Right lobe of liver (tissue), 6 donors: ENCODE measurements around the gene ULK4. TPM values are rescaled to one million over a fixed set of nuclear protein-coding genes. Genes with fewer than 3 reads are reported as not detected.

Source experiments
- ATAC-seq, 4 donors: fragments of 200-7000 bp; cut with Tn5 transposase; one replicate each; pipeline ENCODE4 v1.9.1; 2020; ENCODE audit warnings: mild to moderate bottlenecking in 4 of 4, moderate library complexity in 4 of 4
- DNase-seq, 3 donors: peaks; one replicate each; pipeline ENCODE4 v3.0.0-alpha.2; 2020
- H3K27ac ChIP-seq, 3 donors: fragments of 200-600 bp; one replicate each; pipeline ENCODE4 v1.8.0; 2022
- H3K27me3 ChIP-seq, 2 donors: fragments of 200-600 bp; one replicate each; pipeline ENCODE4 v1.8.0; 2022
- H3K36me3 ChIP-seq, 4 donors: fragments of 200-600 bp; sonication (generic) in 1 of 4; one replicate each; pipeline versions ENCODE4 v1.5.1 to v1.8.0; 2017 to 2022; ENCODE audit warnings: control low read depth in 1 of 4
- H3K4me1 ChIP-seq, 4 donors: fragments of 200-600 bp; sonication (generic) in 1 of 4; one replicate each; pipeline versions ENCODE4 v1.5.1 to v1.8.0; 2017 to 2022; ENCODE audit warnings: control low read depth in 1 of 4
- H3K4me3 ChIP-seq, 3 donors: fragments of 200-600 bp; one replicate each; pipeline ENCODE4 v1.8.0; 2022
- H3K9me3 ChIP-seq, 4 donors: fragments of 200-600 bp; sonication (generic) in 1 of 4; one replicate each; pipeline versions ENCODE4 v1.5.1 to v1.8.0; 2017 to 2022; ENCODE audit warnings: control low read depth in 1 of 4
- POLR2A ChIP-seq: fragments of 450-650 bp; IDR thresholded peaks from one replicate; pipeline ENCODE4 v1.6.1; 2017; ENCODE audit warnings: antibody characterized with exemption, mild to moderate bottlenecking
- WGBS: methylation state at CpG from one replicate; pipeline ENCODE4 v1.1.6; 2018; ENCODE audit warnings: low coverage, low lambda C conversion rate; ENCODE audit not compliant: insufficient coverage; ENCODE audit errors: missing lambda C conversion rate; 5-methylcytosine and 5-hydroxymethylcytosine counted together
- intact Hi-C, 2 donors: fragments of 100-400 bp; cut with DNase I; formaldehyde crosslinking; loops; one replicate each; pipeline versions ENCODE4 v1.11.2 to v1.14.1; 2022
- total RNA-seq, 6 experiments: library from RNA; depleted of rRNA in 2 of 6; stranded (reverse); fragments of >200 nt in 2 of 6; fragmentation: NEBNext Ultra II Directional in 3 of 6; extraction: Animal tissue kit (Norgen Biotek cat#: 25700) in 3 of 6; gene quantifications; one replicate each; pipeline versions ENCODE4 v1.1.0 to v1.2.4, GENCODE V29; 2016 to 2023
- TF ChIP-seq, protein P1 (sequence below), 4 donors: fragments of 200-600 bp in 3 of 4; fragments of 450-650 bp in 1 of 4; IDR thresholded peaks; one replicate each; pipeline versions ENCODE4 v1.5.1 to v1.8.0; 2016 to 2022; ENCODE audit warnings: antibody characterized with exemption in 4 of 4, mild to moderate bottlenecking in 2 of 4
- donor health status: DM: no; HTN: yes; CAD: no.
- donor health status: DM: no; HTN: no; CAD: no.
- donor health status: DM: no; HTN: no; CAD: no.
- donor health status: DM: no; HTN: yes; CAD: no.
- donor health status: DM: no; HTN: yes; CAD: no.

Gene ULK4
- total RNA-seq, 6 experiments from 2014 or later, result 2.8 to 5.6 (median 4.9) TPM

DNA sequence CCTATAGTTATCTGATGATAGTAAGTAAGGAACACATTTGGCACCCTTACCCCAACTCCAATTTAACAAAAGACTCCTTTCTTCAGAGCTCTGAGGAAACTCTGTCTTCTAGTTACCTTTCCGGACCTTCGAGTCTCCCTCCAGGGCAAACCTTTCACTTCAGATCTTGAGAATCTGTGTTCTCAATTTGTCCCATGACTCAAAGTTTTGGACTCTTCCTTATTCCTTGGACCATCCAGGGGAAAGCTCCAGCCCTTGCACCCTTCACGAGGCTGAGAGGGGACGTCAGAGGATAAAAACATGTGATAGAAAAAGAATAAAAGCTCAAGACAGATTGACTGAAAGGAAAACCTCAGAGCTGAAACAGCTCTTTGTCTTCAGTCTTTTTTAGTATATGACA, 685.7 kb downstream of the ULK4 start:
- Histone ChIP-seq H3K36me3 (no peaks in the 10 kb centered on the region), H3K27me3 (no peaks in the 10 kb centered on the region), H3K4me1 (no peaks in the 10 kb centered on the region), H3K9me3 (no peaks in the 10 kb centered on the region), H3K27ac (no peak overlapping the region), H3K4me3 (no peak overlapping the region)
- intact Hi-C loops, result no loop called here
- no peak for DNase-seq
- TF ChIP-seq, protein P1, sequence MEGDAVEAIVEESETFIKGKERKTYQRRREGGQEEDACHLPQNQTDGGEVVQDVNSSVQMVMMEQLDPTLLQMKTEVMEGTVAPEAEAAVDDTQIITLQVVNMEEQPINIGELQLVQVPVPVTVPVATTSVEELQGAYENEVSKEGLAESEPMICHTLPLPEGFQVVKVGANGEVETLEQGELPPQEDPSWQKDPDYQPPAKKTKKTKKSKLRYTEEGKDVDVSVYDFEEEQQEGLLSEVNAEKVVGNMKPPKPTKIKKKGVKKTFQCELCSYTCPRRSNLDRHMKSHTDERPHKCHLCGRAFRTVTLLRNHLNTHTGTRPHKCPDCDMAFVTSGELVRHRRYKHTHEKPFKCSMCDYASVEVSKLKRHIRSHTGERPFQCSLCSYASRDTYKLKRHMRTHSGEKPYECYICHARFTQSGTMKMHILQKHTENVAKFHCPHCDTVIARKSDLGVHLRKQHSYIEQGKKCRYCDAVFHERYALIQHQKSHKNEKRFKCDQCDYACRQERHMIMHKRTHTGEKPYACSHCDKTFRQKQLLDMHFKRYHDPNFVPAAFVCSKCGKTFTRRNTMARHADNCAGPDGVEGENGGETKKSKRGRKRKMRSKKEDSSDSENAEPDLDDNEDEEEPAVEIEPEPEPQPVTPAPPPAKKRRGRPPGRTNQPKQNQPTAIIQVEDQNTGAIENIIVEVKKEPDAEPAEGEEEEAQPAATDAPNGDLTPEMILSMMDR (IDR thresholded peaks at IDR 0.05), result no peak
- TF ChIP-seq POLR2A, result no peak
- WGBS, result 50% methylated on average over 4 of the region's 4 CpGs
- no peak for ATAC-seq

DNA sequence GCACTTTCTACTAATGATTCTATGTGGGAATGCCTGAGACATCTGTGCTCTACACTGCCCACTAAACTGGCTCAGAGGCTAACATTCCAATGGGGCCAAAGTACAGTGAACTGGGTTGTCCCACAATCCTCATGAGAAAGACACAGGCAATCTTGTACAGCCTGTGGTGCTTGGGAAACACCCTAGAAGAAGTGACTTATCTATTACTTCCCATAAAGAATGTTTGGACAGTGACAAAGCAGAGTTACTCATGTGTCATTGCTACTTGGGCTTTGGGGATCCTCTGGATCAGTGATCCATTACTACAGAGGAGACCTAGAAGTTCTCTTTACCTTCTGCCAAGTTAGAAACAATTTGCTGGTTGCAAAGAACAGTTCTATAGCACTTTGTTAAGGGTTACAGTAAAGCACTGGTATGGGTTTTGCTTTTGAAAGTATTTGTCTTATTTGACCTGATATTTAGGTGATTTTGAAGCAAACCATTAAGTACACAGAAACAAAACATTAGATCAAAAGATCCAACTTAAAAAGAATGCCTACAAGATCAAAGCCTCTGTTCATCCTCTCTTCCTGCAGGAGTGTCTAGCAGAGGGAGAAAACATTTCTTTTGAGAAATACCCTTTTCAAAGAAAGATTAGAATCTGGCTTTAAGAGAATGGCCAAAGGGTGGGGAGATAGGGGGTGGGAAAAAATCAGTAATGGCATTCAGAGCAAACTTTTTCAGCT, 686.8 kb downstream of the ULK4 start:
- intact Hi-C loops, result no loop called here
- DNase-seq (no peak), ATAC-seq (peak in 2 of 4 donors; percentile 47 to 56)
- no peaks in the 10 kb centered on the region for H3K36me3 ChIP-seq
- no peak overlapping the region for H3K4me3 ChIP-seq
- no peaks in the 10 kb centered on the region for H3K9me3 ChIP-seq
- TF ChIP-seq POLR2A, result no peak
- TF ChIP-seq, protein P1 (IDR thresholded peaks at IDR 0.05), result no peak
- no peaks in the 10 kb centered on the region for H3K4me1 ChIP-seq
- no peak overlapping the region for H3K27ac ChIP-seq
- no peaks in the 10 kb centered on the region for H3K27me3 ChIP-seq

DNA sequence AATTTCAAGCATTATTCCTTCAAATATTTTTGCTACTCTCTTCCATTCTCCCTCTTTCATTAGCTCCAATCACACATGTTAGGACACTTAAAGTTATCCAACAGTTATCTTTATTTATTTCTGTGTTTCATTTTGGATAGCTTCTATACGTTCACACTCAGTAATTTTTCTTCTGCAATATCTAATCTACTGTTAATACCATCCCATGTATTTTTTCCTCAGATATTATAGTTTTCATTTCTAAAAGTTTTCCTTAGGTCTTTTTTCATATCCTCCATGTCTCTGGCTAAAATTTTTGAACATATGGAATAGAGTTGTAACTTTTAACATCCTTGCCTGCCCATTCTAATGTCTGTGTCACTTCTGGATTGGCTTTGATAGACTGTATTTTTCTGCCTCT, 689.2 kb downstream of the ULK4 start:
- Histone ChIP-seq H3K4me3 (no peak overlapping the region), H3K27me3 (no peaks in the 10 kb centered on the region)

DNA sequence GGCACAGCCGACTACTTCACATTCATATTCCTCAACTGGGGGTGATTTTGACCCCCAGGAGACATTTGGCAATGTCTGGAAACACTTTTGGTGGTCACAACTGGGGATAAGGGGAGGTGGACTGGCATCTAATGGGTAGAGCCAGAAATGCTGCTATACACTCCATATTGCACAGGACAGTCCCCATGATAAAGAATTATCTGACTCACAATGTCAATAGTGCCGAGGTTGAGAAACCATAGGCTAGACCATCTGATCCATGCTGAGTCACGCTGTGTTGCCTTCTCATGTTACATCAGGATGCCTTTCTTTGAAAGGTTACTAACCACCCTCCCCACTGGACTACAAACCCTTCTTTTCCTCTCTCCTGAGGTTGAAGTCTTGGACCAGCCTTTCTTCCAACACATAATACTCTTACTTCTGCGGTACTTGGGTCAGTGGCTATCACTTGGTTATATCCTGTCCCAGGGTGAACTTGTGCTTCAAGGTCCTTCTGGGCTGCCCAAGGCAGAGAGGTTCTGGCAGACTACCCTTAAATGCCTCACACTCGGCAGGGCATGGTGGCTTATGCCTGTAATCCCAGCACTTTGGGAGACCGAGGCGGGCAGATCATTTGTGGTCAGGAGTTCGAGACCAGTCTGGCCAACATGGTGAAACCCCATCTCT, 693.8 kb downstream of the ULK4 start:
- intact Hi-C loops, result no loop called here
- Histone ChIP-seq H3K4me3 (no peak overlapping the region), H3K27me3 (no peaks in the 10 kb centered on the region), H3K36me3 (no peaks in the 10 kb centered on the region), H3K27ac (no peak overlapping the region), H3K4me1 (no peaks in the 10 kb centered on the region), H3K9me3 (no peaks in the 10 kb centered on the region)
- ATAC-seq (peak in 1 of 4 donors; percentile 63), DNase-seq (no peak)
- TF ChIP-seq POLR2A, result no peak
- TF ChIP-seq, protein P1 (IDR thresholded peaks at IDR 0.05), result no peak
- WGBS, result 80% methylated on average over 3 of the region's 8 CpGs

More for the DNA sequence above, 689.2 kb downstream of the ULK4 start:
- DNase-seq (no peak), ATAC-seq (no peak)
- no peaks in the 10 kb centered on the region for H3K36me3 ChIP-seq
- H3K9me3 ChIP-seq, result no peaks in the 10 kb centered on the region
- intact Hi-C loops, result no loop called here
- no peaks in the 10 kb centered on the region for H3K4me1 ChIP-seq
- TF ChIP-seq POLR2A, result no peak
- TF ChIP-seq, protein P1 (IDR thresholded peaks at IDR 0.05), result no peak
- WGBS, result 80% methylated on average over 1 of the region's 1 CpG
- no peak overlapping the region for H3K27ac ChIP-seq
